HG02678 (cell line): ENCODE measurements around the gene VPS45.
"Not testable (repeated sequence)": the region's sequence is repeated elsewhere in the genome, so short reads cannot be mapped to it uniquely, and the experiment has no call there.

Experiments
- ATAC-seq: cut with Tn5 transposase; IDR thresholded peaks from one replicate; pipeline ENCODE4 v1.9.1; 2021; ENCODE audit warnings: mild to moderate bottlenecking, moderate library complexity; ENCODE audit not compliant: unreplicated experiment

The VPS45 gene

DNA sequence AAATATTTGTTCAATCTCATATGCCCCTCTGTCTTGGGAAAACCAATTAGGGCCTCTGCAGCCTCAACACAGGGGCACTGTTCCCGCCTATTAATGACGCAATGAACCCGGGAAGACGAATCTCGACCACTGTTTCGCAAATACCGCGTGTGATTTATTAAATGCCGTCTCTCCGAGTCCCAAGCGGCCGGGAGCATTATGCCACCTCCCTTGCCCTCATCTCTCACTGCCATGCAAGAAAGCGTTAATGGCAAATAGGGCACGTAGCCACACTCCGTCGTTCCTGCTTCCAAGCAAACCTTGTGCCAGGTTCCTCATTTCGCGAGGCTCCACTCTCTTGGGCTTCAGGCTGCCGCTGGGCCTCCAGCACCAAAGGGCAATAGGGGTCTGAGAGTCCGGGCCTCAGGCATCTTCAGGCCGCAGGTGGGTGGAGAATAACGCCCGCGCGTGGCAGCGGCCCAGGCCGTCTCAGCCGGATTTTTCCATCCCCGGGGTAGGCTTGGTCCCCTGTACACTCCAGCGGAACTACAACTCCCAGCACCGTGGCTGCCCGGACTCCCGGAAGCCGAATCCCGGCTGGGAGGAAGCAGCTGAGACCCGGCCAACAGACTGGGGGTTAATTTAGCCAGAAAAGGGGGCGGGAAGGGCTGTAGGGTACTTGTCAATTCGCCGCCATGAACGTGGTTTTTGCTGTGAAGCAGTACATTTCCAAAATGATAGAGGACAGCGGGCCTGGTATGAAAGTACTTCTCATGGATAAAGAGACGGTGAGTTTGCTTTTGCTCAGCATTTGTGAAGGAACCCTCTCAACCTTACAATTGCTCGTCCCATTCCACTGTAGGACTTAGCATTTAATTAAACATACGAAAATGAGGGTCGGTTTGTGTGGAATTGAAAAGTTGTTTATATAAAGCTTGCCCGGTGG, at the start of gene VPS45:
TSS of gene VPS45 (plus strand) at position 593 of the 925 bp plus-strand sequence. CDS start at position 675, 82 bp downstream.
- ATAC-seq = peak; percentile 84

DNA sequence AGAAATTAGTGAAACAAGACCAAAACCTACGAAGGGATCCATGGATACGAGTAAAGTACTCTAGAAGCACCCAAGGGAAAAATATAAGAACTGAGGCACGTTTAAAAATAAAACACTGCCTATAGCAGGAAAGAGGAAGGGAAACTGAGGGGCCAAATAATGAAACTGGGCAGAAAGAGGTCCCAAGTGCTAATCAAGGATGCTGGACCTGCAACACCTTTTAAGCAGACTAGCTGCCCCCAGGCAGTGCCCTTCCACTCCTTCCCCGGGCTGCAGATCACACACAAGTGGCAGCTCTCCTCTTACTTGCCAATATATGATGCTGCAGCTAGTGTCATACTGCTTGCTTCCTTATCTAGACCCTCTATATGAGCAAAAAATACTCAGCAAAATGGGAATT, 49.4 kb upstream of the VPS45 start:
- ATAC-seq = no peak

DNA sequence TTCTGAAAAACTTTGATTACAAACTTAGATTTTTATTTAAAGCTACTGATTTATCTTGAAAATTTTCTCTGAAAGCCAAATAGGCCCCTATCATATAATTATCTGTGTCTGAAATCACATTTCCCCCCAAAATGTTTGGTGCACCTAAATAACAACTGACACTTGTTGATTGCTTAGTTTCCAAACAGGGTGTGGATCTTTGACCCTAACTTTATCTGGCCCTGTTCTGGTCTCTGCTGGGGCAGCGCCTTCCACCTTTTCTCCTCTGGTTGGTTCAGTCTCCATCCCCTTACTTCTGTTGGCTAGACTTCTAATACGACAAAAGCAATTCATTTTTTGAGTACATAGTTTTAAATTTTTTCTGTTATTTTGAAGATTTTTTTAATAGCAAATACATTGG, 46.9 kb upstream of the VPS45 start:
- no peak for ATAC-seq

DNA sequence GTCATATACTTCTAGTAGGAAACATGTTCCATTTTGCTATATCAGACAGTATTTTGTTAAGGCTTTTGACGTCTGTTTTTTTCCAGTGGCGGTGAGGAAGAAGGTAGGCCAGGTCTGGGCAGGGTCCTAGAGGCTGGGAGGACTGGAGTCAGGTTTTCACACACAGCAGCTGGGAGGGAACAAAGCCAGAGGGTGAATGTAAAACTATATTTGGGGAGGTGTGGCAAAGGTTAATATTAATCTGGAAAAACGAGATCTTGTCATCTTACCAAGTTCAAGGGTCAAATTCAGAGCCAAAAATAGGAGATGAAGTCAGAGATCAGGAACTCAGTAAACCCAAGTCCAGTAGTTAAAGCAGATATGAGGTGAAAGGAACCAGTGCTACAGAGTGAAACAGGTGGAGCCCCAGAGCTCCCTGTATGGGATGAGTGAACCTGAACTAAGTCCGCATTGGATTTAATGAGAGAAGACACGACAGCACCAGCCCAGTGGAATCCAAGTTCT, 46.3 kb upstream of the VPS45 start:
- ATAC-seq = no peak

DNA sequence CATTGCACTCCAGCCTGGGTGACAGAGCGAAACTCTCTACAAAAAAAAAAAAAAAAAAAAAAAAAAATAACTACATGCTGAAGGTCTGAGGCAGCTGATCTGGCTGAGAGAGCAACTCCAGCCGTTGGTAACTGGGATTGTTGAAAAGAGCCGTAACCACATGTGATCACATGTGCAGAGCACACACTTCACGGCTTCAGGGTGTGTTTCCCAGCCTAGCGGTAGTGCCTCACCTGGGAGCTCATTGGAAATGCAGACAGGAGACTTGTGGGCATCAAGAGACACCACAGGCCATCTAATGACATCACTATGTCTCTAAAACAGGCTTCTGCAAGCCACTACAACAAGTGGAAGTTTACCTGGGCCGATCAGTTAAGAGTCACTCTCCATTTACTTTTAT, 45.2 kb upstream of the VPS45 start:
- no peak for ATAC-seq

GRCh38 chr1:150024156-150024555, 43.4 kb upstream of the VPS45 start:
- no peak for ATAC-seq

DNA sequence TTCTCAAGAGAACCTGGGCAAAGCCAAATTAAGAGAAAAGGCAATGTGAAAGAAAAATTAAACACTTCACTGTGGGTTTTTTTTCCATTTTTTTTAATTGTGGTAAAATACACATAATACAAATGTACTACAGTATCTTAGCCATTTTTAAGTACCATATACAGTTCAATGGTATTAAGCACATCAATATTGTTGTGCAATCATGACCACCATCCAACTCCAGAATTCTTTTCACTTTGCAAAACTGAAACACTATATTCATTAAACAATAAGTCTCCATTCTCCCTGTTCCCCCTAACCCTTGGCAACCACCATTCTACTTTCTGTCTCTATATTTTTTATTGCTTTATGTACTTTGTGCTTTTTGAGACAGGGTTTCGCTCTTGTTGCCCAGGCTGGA, 39.3 kb upstream of the VPS45 start:
- no peak for ATAC-seq

DNA sequence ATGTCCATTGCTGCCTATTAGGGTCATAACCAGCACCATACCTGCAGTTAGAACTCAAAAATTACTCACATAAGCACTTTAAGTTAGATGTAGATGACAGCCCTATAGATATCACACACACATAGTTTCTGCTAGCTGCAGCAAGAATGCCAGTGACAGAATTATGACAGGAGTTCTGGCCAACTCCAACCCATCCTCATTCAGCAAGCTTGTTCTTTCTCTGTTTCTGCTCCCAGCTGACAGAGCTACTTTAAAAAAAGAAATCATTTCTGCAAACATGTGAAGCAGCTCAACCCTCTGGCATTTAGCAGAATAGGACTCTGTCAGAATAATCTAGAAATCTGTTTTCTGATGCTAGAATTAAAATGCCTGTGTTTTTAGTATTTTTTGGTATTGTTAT, 33.2 kb upstream of the VPS45 start:
- no peak for ATAC-seq

- no peak for ATAC-seq
Observed at GRCh38 chr1:150049926-150050325, 17.6 kb upstream of the VPS45 start.

- no peak for ATAC-seq
Observed at GRCh38 chr1:150051089-150051373, 16.5 kb upstream of the VPS45 start.

GRCh38 chr1:150051905-150052412, 15.6 kb upstream of the VPS45 start:
- ATAC-seq = not testable (repeated sequence)

GRCh38 chr1:150053926-150054325, 13.7 kb upstream of the VPS45 start:
- ATAC-seq = no peak

GRCh38 chr1:150055507-150055906, 12.1 kb upstream of the VPS45 start:
- not testable (repeated sequence) for ATAC-seq

DNA sequence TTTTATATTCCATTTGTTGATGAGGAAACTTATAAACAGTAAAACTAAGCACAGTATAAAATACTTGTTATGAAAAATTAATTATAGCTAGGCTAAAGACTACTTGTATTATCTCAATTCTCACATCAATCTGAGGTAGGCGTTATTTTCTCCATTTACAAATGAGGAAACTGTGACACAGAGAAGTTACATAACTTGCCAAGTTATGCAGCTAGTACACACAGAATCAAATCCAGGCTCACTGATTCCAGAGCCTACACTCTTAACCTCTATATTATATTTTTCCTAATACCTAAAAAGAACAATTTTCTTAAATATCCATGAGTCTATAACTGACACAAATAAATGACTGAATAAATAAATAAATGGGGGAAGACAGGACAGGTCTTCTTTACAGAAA, 11.2 kb upstream of the VPS45 start:
- no peak for ATAC-seq

DNA sequence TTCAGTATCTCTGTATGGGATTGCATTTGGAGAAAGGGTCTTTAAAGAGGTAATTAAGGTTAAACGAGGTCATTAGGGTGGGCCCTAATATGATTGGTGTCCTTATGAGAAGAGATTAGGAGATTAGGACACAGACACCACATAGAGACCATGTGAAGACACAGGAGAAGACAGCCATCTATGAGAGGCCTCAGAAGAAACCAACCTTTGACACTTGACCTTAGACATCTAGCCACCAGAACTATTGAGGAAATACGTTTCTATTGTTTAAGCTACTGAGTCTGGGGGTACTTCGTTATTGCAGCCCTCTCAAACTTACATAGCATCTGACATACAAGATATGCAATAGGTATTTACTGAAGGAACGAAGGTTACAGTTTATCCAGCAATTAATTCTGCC, 7.3 kb upstream of the VPS45 start:
- ATAC-seq = no peak

DNA sequence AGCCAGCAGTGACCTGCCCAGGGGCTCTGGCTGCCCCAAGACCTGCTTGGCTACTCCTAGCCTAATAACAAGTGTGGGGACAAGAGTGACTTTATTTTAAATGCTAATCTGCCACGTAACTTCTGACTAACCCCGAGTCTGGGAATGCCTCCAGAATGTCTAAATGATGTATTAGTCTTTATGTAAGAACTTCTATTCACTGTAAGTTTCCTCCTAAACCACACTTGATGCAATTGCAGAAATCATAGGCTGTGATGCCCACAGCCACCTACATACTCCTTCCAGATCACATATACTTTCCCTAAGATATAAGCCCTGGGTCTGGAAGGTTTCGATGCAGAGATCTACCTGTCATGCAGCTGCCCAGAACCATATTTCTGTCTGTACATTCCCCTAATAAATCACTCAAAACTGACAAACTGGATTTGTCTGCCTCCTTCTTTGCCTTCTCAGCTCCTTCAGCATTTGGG, 5.9 kb upstream of the VPS45 start:
- no peak for ATAC-seq

- no peak for ATAC-seq
Observed at GRCh38 chr1:150062113-150062512, 5.5 kb upstream of the VPS45 start.

DNA sequence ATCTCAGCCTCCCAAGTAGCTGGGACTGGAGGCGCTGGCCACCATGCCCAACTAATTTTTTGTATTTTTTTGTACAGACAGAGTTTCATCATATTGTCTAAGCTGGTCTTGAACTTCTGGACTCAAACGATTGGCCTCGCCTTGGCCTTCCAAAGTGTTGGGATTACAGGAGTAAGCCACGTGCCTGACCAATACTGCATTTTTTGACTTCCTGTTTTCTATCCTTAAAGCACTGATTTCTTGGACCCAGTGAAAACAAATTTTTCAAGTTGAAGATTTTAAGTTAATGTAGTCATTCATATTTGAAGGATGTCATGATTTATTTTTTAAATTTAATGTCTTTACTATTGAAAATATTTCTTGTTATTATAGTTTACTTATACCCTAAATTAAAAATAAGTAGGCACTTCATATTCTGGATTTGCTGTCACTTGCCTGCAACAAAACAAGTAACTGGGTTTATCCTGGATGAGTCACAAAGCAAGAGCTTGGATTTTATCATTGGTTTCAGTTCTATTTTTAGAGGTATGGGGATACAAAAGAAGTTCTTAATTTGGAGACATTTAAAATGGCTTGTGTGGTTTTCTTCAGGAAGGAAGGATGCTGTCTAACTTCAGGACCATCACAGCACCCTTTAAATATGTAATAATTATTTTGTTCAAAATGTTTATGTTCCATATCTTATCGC, 2.2 kb upstream of the VPS45 start:
- no peak for ATAC-seq

DNA sequence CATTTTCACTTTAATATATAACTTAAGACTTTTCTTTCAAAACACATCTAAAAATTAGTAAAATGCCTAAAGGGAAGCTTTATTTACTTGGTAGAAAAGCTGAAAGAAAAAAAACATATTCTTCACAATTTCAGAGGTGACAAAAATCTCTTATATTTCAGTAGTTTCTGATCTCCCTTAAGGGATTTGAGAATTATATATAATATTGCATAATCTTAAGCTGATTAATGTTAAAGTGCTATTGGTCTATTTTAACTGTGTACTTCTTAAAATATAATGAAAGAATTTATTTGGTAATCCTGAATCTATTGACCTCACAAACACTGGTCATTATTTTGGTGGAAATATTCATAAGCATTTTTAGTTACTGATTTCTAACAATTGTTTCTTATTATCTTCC, 1.2 kb upstream of the VPS45 start:
- ATAC-seq = no peak

DNA sequence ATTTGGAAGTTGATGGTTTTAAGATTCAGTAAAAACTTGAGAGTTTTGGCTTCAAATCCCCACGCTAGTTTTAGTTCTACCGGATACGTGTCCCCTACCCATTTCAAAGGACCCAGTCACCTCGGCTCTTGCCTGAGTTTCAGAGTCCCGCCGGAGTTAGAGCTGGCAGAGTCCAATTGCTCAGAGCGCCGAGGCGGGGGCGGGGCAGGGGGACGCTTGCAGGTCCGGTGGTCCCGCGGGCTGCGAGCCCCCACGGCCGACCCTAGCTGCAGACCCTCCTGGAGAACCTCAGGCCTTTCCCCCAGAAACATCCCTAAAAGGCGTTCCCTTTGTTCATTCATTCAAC, 765 bp upstream of the VPS45 start:
- ATAC-seq = peak; percentile 33

DNA sequence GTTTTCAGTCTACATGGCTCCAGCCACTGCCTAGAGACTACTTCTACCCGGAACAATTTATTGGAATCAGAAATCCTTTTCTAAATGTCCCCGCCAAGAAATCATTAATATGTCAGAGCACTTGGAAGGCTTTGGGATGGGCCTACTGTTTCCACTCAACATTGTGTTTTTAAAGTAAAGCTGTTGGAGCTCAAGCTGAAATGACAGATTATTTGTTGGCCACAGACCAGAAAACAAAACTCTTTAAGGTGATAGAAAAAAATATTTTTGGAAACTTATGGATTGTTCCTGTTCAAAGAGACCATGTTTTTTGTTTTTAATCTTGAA, 496 bp downstream of the VPS45 start:
- ATAC-seq = no peak

DNA sequence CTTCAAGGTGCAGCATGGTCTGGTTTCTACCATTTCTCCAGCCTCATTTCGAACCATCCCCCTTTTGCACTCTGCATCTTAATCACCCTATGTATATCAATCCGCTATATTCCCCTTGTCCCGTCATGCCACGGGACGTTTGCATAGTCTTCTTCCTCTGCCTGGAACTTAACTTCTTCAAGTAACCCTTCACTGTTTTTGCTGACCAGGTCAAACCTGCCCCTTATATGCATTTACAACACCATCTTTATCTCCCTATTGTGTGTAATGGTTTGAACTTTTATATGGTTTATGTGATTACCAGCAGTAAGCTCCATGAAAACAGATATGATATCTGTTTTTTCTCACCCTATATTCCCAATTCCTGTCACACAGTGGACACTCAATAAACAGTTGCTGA, 2.3 kb downstream of the VPS45 start:
- ATAC-seq = no peak
